NCI-H226 (cell line): ENCODE data around the gene ARHGEF9.
"Not testable (repeated sequence)": the region's sequence is repeated elsewhere in the genome, so short reads cannot be mapped to it uniquely, and the experiment has no call there.

Source experiments
- DNase-seq: peaks from one replicate; pipeline ENCODE4 v3.0.0-alpha.2; 2015

ARHGEF9 gene

DNA sequence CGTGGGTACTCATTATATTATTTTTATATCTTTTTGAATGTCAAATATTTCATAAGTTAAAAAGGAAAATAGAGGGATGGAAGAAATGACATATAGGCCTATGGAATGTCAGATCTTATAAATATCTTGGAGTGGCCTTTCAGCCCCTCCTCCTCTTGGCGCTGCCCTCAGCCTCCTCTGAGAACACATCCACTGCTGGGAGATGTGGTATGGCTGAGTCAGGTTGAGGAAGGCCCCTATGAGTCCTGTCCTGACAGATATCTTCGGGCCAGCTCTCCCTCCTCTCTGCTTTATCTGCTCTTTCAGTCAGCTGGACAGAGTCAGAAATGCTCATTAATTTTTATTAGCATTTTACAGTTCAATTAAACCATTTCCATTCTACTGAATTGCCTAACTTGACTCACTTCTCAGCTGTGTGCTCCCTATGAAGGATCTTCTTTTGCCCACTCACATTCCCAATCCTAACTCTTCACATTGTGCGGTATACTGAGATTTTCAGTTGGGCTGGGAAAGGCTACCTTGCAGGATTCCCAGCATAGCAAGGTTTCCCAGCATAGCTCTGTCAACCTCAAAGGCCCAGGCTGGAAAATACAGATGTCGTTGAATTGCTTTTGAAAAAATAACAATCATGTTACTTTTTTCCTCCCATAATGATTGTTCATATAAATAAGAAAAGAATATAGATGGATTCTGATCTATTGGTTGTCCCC lies 128.0 kb downstream of the ARHGEF9 start:
- peak; percentile 81 for DNase-seq

- no peak for DNase-seq
Observed at GRCh38 chrX:63652086-63652765, 132.8 kb downstream of the ARHGEF9 start.

GRCh38 chrX:63645748-63646147 lies 139.3 kb downstream of the ARHGEF9 start:
- not testable (repeated sequence) for DNase-seq

GRCh38 chrX:63635750-63636149 lies 149.3 kb downstream of the ARHGEF9 start:
- no peak for DNase-seq

- DNase-seq = no peak
Observed at GRCh38 chrX:63613531-63614028, 171.4 kb downstream of the ARHGEF9 start.

DNA sequence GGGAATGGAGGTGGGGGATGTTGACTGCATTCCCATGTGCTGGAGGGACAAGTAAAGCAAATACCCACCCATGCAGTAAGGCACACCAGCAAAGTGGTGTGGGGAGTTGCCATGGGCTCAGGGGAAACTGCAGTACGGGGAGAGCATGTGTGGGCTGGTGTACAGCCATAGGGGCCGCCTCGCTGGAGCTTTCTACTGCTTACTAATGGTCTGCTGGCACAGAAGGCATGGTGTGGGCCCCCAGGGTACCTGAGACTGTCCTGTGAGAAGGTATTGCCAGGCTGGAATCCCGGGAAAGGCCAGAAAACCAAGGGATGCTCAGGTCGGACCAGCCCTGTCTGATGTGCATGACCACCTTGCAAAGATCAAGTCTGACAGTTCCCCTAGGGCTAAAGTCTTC lies 199.1 kb downstream of the ARHGEF9 start:
- no peak for DNase-seq
